SH-SY5Y (cell line): ENCODE results near the gene ZC3H6.

Experiments
- GATA2 ChIP-seq: IDR thresholded peaks from 2 replicates; pipeline ENCODE4 v1.6.1; 2011; ENCODE audit warnings: mild to moderate bottlenecking, low read depth, low read length
- GATA3 ChIP-seq: IDR thresholded peaks from 2 replicates; pipeline ENCODE4 v1.6.1; 2011; ENCODE audit warnings: low read depth, mild to moderate bottlenecking, low read length, moderate library complexity

GRCh38 chr2:112305132-112305531 lies 29.7 kb downstream of the ZC3H6 start:
- no peak for TF ChIP-seq GATA2
- TF ChIP-seq GATA3: no peak
